ENCODE results near the gene SLX9.

- no peak for TF ChIP-seq CTCF (IDR thresholded peaks at IDR 0.05)
- no peak for TF ChIP-seq POLR2A (IDR thresholded peaks at IDR 0.05)
- no peak for TF ChIP-seq POLR2AphosphoS5 (IDR thresholded peaks at IDR 0.05)
Observed at GRCh38 chr21:44998621-44999427, 59.0 kb downstream of the SLX9 start.

Data from sigmoid colon (tissue), 4 donors.